ENCODE results near the gene HIBCH.

HIBCH gene

DNA sequence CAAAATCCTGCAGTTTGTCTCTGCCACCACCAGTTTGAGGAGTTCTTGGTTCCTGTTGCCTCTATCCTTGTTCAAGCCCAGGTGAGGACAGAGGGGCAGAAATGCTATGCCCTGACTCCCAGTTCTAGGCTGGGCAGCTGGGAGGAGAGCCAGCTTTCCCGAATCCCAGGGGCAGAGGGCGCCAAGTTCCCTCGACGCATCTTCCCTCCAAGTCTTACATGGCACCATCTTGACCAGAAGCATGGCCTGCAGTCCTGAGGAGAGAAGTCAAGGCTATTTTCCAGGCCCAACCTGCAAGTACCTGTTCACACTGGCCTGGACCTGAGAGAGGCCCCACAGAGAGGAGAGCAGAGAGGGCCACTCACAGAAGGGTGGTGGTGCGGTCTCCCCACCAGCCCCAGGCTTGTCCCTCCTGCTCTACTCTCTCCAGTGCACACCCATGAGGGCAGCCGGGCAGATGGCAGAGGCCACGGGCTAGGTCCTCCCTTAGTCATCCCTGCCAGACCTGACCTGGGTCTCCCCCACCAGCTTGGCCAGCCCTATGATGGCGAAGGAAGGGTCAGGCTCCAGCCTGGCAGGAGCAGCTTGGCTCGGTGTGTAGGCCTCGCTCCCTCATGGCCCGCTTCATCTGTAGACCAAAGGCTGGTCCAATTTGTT, 141.4 kb downstream of the HIBCH start:
- no peak for TF ChIP-seq ZFX (IDR thresholded peaks at IDR 0.05; ENCODE audit: borderline replicate concordance)
- TF ChIP-seq, protein P1, sequence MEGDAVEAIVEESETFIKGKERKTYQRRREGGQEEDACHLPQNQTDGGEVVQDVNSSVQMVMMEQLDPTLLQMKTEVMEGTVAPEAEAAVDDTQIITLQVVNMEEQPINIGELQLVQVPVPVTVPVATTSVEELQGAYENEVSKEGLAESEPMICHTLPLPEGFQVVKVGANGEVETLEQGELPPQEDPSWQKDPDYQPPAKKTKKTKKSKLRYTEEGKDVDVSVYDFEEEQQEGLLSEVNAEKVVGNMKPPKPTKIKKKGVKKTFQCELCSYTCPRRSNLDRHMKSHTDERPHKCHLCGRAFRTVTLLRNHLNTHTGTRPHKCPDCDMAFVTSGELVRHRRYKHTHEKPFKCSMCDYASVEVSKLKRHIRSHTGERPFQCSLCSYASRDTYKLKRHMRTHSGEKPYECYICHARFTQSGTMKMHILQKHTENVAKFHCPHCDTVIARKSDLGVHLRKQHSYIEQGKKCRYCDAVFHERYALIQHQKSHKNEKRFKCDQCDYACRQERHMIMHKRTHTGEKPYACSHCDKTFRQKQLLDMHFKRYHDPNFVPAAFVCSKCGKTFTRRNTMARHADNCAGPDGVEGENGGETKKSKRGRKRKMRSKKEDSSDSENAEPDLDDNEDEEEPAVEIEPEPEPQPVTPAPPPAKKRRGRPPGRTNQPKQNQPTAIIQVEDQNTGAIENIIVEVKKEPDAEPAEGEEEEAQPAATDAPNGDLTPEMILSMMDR (IDR thresholded peaks at IDR 0.05), result no peak
- H3K27ac ChIP-seq, result no peak overlapping the region

DNA sequence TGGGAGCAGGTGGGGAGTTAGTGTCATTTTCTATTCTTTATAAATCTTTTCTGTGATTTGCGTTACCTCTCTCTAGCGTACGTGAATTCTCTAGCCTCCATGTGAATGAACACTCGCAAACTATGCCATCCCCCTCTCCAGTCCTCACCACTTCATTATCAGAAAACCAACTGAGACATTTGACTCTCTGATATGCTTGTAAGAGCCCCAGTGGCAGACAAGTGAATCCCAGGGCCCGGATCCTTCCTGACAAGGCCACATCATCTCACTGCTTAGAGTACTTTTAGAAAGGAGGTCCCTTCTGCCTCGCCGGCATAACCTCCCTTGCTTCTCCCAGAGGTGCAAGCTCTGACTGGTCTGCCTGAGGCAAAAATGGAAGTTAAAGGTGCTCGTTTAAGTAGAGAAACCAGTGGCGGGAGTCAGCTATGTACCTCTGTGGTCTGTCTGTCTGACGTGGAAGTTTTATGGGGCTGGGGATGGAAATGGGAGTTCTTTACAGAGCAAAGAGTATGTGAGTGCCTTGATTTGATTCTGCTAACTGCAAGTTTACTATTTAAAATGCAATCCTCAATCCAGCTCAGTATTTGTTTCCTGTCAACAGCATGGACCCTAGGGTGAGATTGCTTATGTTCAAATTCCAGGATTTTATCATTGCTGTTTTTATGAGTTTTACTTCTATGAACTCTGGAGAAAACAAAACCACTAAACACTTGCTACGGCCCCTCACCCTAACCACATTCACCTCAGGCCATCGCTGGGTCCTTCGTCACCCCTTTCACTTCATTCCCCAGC, 142.2 kb downstream of the HIBCH start:
- no peak overlapping the region for H3K27ac ChIP-seq
- no peak for TF ChIP-seq ZFX (IDR thresholded peaks at IDR 0.05; ENCODE audit: borderline replicate concordance)
- TF ChIP-seq, protein P1 (IDR thresholded peaks at IDR 0.05), result no peak

DNA sequence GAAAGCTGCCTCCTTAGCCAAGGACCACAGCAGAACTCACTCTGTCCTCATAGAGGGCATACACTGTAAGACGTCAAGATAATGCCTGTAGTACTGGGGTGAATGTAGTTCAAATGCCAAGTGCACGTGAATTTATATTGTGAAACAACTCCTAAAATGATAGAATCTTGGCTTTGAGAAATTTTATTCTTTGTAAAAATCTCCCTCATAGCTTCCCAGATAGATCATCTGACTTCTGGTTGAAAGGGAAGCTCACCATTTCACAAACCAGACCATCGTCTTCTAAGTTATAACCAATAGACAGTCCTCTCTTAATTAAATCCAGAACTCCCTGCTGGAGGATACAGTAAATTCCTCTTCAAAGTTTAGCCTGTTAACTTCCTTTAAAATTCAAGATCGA, 146.2 kb downstream of the HIBCH start:
- no peak overlapping the region for H3K27ac ChIP-seq
- TF ChIP-seq ZFX (IDR thresholded peaks at IDR 0.05; ENCODE audit: borderline replicate concordance), result no peak
- TF ChIP-seq, protein P1 (IDR thresholded peaks at IDR 0.05), result no peak

DNA sequence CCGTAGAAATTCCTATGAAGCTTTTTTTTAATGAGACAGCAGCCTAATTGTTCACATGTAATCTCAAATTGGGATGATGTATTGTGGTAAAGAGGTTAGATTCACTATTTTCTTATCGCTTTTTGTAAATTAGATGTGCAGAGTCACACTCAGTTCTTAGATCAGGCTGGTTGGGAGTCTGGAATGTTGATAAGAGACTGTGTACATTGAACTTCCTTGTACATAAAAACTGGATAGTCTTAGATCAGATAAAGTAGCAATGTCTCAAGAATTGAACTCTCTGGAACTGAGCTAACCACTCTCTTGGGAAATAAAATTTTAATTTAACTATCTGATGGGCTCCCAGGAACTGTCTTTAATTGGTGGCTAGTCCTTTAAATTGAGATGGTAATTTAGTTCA, 149.0 kb downstream of the HIBCH start:
- TF ChIP-seq, protein P1 (IDR thresholded peaks at IDR 0.05), result no peak
- no peak for TF ChIP-seq ZFX (IDR thresholded peaks at IDR 0.05; ENCODE audit: borderline replicate concordance)
- peak overlapping the region; percentile 44 for H3K27ac ChIP-seq

DNA sequence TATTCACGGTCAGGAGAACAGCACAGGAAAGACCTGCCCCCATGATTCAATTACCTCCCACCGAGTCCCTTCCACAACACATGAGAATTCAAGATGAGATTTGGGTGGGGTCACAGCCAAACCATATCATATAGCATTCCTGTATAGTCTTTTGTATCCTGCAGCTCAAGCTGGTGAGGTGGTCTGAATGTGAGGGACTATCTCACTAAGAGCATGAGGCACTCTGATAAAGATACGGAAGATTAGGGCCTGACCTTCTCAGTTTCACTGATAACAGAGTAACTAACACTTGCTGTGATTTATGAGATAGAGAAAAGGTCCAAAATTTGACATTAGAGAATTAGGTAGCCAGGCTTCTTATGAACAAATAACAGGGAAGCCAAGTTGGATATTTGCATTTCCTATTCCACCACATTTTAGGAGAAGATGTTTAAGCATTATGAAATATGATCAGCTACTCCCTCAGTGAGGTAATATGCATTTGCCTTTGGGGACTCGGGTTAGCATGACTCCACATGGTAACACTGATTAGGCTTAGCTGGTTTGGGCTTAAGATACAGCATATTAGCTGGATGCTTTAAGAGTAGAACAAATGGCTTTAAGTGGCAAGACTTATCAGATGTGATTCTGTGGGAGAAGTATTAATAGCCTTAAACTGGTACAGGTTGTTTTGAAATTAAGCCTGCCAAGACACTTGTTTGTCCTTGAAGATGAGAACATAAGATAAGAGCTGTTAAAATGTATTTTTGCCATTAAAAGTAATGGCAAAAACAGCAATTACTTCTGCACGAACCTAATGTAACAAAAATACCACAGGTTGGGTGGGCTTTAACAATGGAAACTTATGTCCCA, 150.2 kb downstream of the HIBCH start:
- TF ChIP-seq ZFX (IDR thresholded peaks at IDR 0.05; ENCODE audit: borderline replicate concordance), result no peak
- TF ChIP-seq, protein P1 (IDR thresholded peaks at IDR 0.05), result no peak
- H3K27ac ChIP-seq, result peak overlapping the region; percentile 44

DNA sequence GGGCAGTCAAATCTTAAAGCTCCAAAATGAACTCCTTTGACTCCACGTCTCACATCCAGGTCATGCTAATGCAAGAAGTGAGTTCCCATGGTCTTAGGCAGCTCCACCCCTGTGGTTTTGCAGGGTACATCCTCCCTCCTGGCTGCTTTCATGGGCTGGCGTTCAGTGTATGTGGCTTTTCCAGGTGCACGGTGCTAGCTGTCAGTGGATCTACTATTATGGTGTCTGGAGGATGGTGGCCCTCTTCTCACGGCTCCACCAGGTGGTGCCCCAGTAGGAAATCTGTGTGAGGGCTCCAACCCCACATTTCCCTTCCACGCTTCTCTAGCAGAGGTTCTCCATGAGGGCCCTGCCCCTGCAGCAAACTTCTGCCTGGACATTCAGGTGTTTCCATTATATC, 151.9 kb downstream of the HIBCH start:
- TF ChIP-seq, protein P1 (IDR thresholded peaks at IDR 0.05), result no peak
- no peak for TF ChIP-seq ZFX (IDR thresholded peaks at IDR 0.05; ENCODE audit: borderline replicate concordance)
- H3K27ac ChIP-seq, result no peak overlapping the region
